SK-N-SH treated with all-trans-retinoic acid at 6 μM for 48 hours (cell line): Measurements from ENCODE around the gene PRKD3.
A peak's percentile ranks its signal among the peaks of the same experiment; 100 is the strongest.

Source experiments
- ARNTL ChIP-seq: fragments of 450-650 bp; formaldehyde crosslinking; IDR thresholded peaks from 2 replicates; pipeline ENCODE4 v1.5.0; 2020; ENCODE audit warnings: low read depth, mild to moderate bottlenecking, moderate library complexity, borderline replicate concordance
- ISL1 ChIP-seq: fragments of 250-450 bp; sonication (Bioruptor Pico); IDR thresholded peaks from 2 replicates; pipeline ENCODE4 v2.1.2; 2022; ENCODE audit warnings: mild to moderate bottlenecking, moderate library complexity
- PPARA ChIP-seq: fragments of 250-450 bp; sonication (Bioruptor Pico); IDR thresholded peaks from 2 replicates; pipeline ENCODE4 v1.5.0; 2020; ENCODE audit warnings: mild to moderate bottlenecking, borderline replicate concordance
- TOX ChIP-seq: fragments of 250-450 bp; sonication (Bioruptor Pico); IDR thresholded peaks from 2 replicates; pipeline ENCODE4 v1.8.0; 2021; ENCODE audit warnings: mild to moderate bottlenecking, moderate library complexity, borderline replicate concordance
- ZFP3 ChIP-seq: fragments of 250-450 bp; sonication (Bioruptor Pico); IDR thresholded peaks from 2 replicates; pipeline ENCODE4 v1.5.0; 2020; ENCODE audit warnings: mild to moderate bottlenecking, moderate library complexity
- ZFP30 ChIP-seq: fragments of 450-650 bp; formaldehyde crosslinking; IDR thresholded peaks from 2 replicates; pipeline ENCODE4 v1.5.0; 2022; ENCODE audit warnings: mild to moderate bottlenecking, moderate library complexity

DNA sequence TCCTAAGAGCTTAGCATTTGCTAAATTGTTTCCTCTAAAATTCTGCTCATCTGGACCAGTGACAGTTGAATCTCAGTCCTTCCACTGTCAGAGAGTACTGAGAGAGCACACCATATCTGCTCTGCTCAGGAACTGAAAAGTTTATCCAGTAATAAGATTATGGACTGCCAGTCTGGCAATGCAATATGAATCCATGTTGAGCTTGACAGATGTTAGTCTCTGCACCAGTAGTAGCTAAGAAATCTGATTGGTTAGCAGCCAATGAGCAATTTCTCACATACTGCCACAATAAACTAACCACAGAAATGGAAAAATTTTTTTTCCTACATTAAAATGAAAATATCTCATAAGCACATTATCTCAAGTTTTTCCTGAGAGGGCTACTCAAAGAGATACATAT lies 2.3 kb downstream of the PRKD3 start:
- TF ChIP-seq ARNTL (CRISPR knock-in tag) (no peak), ZFP30 (no peak), ISL1 (peak; percentile 35), ZFP3 (CRISPR knock-in tag) (no peak), TOX (CRISPR knock-in tag) (no peak), PPARA (CRISPR knock-in tag) (no peak)
